Stimulated activated CD8-positive, alpha-beta memory T cell treated with anti-CD3 and anti-CD28 coated beads, Interleukin-7, amount 100 ng/mL, for 48 hours (primary cell): ENCODE results near the gene LCE3B.
A peak's percentile ranks its signal among the peaks of the same experiment; 100 is the strongest.
"Not testable (repeated sequence)": the region's sequence is repeated elsewhere in the genome, so short reads cannot be mapped to it uniquely, and the experiment has no call there.

Experiments
- DNase-seq, 2 donors: peaks; one replicate each; pipeline ENCODE4 v3.0.0-alpha.2; 2020; ENCODE audit warnings: low read depth in 1 of 2; ENCODE audit errors: extremely low read depth in 1 of 2

LCE3B gene, protein sequence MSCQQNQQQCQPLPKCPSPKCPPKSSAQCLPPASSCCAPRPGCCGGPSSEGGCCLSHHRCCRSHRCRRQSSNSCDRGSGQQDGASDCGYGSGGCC

DNA sequence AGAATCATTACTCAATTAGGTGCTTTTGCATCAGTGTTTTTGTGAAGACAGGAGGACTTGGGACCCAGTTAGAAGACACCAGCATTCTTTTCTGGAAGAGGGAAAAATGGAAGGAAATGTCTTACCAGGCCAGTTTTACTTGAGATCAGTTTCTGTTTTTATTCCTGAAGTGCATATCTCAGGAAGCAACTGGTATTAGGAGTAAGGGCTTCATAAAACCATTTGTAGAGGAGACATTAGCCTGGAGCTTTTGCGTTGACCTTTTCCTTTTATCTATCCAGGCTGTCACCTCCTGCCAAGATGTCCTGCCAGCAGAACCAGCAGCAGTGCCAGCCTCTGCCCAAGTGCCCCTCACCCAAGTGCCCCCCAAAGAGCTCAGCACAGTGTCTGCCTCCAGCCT is at the start of gene LCE3B:
TSS of gene LCE3B (plus strand) at position 301 of the 400 bp plus-strand sequence. CDS start at position 301, 0 bp downstream.
- no peak for DNase-seq

DNA sequence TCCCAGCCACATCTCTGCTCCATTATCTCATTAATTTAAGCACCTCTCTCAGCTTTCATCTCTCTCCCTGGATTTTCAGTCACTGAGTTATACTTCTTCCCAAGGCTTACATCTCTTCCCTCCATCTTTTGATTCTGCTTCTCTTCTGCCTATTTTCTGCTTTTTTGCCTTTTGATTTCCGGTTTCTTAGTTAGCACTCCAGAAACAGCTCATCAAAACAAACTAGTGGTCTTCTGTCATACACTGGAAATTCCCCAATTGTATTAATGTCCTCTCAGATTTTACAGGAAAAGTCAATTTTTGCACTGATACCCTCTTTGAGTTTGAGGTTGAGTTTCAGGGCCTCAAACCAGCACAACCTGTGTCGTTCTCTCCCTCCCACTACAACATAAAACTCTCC is 48.5 kb upstream of the LCE3B start:
- DNase-seq: no peak

DNA sequence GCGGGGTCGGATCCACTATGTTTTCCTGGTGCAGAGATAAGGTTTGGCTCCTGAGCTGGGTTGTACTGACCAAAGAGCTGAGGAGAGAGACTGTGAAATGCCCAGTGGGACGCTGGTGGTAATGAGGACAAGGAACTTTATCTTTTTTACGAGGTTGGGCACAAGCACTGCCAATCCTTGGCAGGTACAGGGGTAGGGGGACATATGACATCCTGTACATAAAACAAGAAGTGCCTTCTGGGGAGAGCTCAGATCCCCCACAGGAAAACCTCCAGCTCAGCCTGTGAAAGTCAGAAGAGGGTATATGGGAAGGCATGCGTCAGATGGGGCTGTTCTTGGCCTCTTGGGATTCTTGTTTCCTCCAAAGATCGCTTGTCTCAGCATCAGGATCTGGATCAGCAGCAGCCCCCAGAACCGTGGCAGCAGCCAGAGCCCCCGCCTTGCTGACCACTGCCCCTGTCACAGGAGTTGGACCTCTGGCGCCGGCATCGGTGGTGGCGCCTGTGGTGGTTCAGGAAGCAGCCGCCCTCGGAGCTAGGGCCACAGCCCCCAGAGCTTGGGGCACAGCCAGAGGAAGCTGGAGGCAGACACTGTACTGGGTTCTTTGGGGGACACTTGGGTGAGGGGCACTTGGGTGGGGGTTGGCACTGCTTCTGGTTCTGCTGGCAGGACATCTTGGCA is 47.9 kb upstream of the LCE3B start:
- DNase-seq: no peak

DNA sequence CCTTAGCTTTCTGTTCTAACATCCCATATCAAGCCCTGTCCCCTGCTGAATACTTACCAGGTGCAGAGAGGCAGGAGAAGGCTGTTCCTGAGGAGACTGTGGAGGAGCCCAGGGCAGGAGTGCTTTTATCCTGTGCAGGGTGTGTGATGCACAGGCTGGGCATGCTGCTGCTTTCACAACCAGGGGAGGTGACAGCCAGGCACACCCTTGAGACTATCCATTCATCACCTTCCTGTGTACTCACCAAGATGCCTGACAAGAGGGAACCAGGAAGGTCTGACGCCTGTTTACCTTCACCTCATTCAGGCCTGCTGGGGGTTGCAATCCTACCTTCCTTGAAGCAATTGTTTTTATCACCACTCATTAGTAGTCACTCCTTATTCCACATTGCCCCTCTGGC is 46.9 kb upstream of the LCE3B start, which contains the start of gene LCE3E:
TSS of gene LCE3E (minus strand) at position 100 of the 400 bp plus-strand sequence. CDS start 572 bp downstream, outside the sequence.
- DNase-seq: no peak

DNA sequence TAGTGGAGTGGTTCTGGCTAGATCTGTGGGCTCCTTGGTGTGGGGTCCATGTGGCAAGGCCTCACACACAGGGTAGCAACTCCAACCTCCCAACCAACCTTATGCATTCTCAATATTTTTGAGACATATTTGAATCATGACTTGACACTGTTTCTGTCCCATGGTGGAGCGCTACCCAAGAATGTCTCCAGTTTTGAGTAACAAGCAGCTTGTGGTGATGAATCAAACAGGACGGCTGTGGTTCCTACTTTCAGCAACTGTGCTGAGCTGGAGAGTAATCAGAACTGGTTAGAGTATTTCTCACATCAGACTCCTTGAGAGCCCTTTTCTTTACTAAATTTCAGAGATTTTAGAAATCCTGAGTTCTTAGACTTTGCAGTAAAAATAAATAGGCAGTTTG is 36.4 kb upstream of the LCE3B start:
- DNase-seq: peak in 1 of 2 donors; percentile 10

DNA sequence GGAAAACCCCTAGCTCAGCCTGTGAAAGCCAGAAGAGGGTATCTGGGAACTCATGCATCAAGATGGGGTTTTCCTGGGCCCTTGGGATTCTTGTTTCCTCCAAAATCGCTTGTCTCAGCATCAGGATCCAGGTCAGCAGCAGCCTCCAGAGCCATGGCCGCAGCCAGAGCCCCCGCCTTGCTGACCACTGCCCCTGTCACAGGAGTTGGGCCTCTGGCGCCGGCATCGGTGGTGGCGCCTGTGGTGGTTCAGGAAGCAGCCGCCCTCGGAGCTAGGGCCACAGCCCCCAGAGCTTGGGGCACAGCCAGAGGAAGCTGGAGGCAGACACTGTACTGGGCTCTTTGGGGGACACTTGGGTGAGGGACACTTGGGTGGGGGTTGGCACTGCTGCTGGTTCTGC is 34.1 kb upstream of the LCE3B start:
- DNase-seq: not testable (repeated sequence)

DNA sequence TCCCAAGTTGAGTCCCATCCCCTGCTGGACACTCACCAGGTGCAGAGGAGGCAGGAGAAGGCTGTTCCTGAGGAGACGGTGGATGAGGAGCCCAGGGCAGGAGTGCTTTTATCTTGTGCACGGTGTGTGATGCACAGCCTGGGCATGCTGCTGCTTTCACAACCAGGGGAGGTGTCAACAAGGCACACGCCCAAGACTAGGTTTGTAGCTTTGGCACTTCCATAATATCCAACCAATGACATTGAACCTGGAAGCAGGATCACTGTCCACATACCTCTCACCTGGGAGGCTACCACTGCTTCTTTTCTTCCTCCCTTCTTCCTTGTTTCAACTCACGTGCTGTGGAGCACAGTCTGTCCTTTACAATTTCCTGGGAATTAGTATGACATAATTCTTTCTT is 33.2 kb upstream of the LCE3B start, which contains the start of gene LCE3D:
TSS of gene LCE3D (minus strand) at position 84 of the 400 bp plus-strand sequence. CDS start 580 bp downstream, outside the sequence.
- no peak for DNase-seq

DNA sequence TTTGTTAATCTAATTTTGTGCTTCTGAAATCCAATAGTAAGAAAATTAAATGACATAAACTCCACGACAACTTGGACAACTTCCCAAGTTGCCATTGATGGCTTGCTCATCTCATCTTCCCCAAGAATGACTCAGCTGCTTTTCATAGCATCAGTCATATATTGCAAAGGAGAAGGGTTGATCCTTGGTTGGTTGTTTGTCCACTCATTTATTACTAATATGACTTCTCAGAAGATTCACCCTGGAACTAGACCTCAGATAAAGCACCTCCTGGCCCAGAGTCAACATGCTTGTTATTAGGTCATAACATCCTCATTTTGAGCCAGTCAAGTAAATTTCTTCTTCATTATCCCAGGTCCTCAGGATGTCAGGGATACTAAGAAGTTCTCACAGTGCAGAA is 31.0 kb upstream of the LCE3B start:
- no peak for DNase-seq

DNA sequence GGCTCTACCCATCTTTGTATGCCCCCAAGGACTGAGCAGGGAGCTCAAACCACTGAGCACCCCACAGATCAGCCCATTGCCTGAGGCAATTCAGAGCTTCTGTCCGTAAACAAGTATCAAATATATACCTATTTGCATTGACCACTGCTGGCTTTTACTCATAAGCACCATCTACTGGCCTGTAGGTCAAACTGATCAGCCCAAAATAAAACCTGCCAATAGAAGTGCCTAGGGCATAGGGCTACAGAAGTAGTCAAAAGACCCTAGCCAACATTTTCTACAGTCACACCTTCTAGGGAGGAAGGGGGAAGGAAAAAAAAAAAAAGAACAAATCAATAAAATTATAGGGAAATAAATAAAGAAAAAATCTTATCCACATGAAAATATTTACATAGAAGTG is 28.0 kb upstream of the LCE3B start:
- DNase-seq: no peak

DNA sequence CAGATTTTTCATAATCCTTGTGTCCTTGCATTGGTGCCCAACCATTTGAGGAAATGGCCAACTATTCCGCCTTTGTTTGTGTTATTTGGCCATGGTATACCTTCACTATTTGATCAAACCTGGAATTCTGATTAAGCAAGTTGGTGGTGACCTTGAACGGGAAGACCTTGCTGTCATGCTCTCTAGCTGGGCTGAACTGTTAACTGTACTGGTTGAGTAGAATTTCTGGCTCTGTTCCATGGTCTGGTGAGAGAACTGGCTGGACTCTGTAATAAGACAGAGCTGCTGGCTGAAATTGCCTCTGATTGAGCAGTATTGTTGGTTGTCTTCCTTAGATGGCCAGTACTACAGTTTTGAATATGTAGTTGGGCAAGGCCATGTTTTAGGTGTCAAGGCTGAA is 16.6 kb upstream of the LCE3B start:
- DNase-seq: no peak

DNA sequence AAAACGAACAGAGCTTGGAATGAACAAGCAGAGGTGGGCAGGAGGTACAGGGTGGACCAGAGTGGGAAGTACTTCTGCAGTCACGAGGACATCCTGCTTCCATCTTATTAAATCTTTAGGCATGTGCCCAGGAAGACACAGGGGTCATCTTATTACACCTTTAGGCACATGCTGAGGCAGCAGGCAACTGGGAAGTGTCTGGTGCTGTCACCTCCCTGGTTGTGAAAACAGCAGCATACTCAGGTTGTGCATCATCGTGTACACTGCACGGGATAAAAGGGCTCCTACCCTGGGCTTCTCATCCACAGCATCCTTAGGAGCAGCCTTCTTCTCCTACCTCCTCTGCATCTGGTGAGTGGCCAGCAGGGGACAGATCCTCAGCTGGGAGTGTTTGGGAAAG is 13.7 kb upstream of the LCE3B start, which contains the start of gene LCE3C:
TSS of gene LCE3C (plus strand) at position 301 of the 400 bp plus-strand sequence. CDS start 498 bp downstream, outside the sequence.
- DNase-seq: no peak

DNA sequence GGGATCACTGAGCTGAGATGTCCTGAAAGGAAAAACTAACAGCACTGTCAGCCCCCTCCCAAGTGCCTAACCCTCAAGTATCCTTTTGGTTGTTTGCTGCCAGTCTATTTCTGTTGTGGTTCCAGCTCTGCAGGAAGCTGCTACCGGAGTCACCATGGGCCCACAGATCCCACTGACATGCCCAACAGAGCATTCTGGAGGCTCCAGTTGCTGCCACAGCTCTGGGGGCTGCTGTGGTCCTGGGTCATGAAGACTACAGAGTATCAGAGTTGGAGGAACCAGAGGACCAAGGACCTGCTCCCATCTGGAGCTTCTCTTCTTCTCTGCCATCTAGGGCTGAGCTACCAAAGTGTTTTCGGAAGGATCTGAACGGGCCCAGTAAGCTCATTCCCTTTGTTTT is 8.4 kb downstream of the LCE3B start:
- no peak for DNase-seq

DNA sequence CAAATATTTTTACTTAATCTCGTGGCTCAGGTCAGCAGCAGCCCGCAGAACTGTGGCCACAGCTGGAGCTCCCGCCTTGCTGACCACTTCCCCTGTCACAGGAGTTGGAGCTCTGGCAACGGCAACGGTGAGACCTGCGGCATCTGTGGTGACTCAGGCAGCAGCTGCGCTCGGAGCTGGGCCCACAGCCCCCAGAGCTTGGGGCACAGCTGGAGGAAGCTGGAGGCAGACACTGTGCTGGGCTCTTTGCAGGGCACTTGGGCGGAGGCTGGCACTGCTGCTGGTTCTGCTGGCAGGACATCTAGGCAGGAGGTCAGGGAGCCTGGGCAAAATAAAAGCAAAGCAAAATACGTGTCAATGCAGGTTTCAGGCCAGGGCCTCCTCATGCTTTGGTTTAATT is 9.2 kb downstream of the LCE3B start, which contains the start of gene LCE3A:
TSS of gene LCE3A (minus strand) at position 301 of the 400 bp plus-strand sequence. CDS start at position 301, 0 bp downstream.
- DNase-seq: no peak

DNA sequence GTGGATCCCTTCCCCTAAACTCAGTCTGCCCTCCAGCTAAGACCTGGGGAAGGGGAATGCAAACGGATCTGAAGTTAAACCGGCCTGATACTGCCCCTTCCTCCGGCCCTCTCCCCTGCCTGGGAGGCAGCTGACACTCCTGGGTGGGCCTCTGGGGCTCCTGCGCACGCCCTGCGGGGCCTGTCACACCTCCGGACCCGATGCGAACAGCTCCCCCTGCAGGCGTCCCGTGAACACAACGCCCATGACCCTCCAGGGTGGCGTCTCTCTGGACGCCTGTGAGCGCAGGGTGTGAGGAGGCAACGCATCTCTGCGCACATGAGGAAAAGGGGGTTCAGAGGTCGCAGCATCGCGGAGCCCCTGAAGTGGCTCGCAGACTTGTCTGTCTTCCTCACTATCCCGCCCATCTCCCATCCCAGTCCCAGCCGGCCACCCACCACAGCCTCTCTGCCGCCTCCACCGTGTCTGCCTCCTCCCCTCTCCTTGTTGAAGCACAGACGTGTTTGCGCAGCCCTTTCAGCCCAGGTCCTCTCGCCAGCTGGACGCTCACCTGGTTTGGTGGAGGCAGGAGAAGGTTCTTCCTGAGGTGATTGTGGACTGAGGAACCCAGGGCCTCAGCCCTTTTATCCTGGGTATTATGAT is 9.7 kb downstream of the LCE3B start:
- peak in 1 of 2 donors; percentile 6 for DNase-seq

DNA sequence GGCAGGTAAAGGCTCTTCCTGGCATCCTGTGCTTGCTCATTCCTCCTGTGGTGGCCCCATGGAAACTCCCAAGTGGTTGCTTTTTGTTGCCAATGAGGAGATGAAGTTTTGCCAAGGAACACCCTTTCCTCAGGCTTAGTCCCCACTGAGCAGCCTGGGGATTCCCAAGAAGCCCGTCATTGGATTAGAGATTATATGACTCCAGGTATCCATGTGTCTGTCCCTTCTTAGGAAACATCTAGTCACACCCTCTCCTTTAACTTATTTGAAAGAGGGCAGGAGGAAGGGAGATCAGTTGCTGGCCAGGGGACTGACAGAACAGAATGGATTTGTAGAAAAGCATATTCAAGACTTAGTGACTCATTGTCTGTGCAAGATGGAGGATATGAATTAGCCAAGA is 13.1 kb downstream of the LCE3B start:
- DNase-seq: no peak

DNA sequence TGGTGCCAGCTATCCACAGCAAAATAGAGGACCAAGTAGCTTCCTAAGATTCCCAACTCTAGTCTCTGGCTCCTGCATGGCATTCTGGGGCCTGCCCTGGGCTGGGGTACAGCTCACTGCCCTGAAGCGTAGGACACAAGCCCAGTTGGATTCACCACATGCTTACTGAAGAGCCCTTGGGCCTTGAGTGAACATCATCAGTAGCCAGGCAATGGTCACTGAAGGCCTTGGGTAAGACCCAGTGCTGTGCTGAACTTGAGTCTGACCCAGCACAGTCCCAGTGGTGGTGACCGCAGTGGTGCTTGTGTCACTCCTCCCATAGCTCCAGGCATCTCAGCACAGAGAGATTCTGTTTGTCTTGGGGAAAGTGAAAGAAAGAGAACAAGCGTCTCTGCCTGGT is 17.0 kb downstream of the LCE3B start:
- DNase-seq: no peak

DNA sequence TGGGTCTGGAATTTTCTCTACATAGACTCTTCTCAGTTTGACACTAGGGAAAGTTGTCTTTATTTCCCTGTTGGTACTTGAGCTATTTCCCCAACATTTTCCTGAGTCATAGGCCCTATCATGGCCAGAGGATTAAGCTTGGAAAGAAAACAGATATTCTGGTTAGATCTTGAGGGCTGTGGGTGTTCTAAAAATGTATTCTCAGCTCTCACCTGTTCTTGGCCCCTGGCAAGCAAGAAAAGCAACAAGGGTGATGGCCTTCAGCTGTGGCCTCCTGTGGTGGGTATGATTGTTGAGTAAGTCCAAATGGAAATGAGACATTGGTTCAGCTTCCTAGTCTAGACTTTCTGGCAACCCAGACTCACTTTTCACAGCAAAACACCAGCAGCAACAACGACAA is 26.7 kb downstream of the LCE3B start:
- DNase-seq: no peak

DNA sequence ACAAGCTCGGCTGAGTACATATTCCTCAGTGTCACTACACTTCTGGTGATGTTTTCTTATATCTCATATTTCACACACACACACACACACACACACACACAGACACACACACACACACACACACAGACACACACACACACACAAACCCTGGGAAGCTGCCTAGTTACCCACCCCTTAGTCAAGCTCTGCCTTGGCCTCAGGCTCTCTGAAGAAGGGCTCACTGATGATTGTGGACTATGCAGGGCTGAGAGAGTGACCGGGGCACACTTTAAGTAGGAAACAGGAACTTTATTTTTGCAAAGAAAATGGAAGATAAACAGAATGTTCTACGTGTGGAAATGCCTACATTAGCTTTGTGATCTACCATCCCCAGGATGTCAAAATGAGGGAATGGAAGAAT is 30.3 kb downstream of the LCE3B start:
- no peak for DNase-seq

DNA sequence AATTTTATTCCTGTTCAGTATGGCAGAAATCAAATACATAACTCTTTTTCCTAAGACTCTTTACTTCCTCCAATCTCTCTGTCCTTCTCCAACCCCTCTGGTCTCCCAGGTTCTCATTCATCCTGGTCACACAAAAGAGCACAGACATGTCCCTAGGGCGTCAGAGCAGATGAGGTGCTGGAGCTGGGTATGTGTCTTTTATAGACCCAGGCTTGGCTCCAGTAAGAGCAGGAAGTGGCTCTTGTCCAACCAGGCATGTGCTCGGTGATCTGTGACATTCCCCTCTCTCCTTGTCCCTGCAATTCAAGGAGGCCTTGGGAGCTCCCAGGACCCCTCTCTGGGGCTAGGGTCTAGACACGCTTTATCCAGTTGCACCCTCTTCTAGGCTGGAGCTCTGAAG is 31.5 kb downstream of the LCE3B start:
- no peak for DNase-seq

DNA sequence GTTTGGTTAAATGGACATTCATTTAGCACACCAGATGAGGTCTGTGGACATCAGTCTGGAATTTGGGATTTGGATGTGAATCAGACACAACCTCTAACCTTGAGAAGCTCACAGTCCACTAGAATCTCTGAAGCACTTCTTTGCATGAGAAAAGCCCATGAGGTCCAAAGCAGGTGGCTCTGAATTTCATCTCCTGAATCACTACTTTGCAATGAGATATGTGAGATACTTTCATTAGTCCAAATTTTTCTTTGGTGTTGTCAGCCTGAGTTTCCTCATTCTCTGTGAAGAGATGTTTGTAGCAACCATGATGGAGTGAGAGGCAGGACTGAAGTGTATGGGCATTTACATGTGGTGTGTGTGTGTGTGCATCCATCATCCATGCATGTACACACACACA is 33.0 kb downstream of the LCE3B start:
- DNase-seq: no peak

DNA sequence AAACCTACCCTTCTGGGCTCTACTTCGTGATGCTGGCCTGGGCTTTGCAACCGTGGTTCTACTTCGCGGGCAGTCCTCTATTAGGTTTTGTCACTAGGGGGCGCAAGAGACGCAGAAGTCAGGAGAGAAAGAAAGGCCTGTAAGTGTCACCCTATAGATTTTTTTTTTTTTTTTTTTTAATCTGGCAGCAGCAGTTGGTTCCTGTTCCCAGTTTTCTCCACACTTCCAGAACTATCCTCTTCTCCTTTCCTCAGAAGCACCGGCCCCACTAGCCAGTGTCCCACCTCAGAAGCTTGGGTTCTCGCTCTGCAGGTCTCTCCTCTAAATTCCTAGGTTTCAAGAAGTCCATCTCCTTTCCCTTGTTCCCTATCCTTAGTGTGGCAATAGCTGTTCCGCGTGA is 40.5 kb downstream of the LCE3B start:
- DNase-seq: peak in 1 of 2 donors; percentile 31

DNA sequence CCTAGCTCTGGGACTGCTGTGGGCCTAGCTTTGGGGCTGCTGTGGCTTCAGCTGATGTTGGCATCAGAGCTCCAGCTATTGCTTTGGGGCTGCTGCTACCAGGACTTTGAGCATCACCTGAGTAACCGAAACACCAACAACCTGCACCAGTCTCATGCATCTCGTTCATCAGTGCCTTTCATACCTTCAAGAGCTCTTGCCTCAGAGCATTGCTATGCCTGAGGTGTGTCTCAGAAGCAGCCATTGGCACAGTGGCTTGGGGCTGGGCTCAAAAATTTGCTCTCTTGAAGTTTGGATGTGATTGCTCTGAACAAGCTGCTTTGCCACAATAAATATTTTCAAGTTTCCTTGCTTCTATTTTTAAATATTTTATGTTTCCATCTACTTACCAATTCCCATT is 42.8 kb downstream of the LCE3B start:
- DNase-seq: no peak
